NB4 (cell line): ENCODE data around the gene DPAGT1.

Experiments
- DNase-seq: peaks from one replicate; pipeline ENCODE4 v3.0.0; 2010; ENCODE audit warnings: low read depth
- H3K4me3 ChIP-seq: one replicate; pipeline ENCODE4 v1.5.1; 2011; ENCODE audit warnings: mild to moderate bottlenecking, low read depth, low read length, moderate library complexity
- CTCF ChIP-seq: IDR thresholded peaks from one replicate; pipeline ENCODE4 v1.5.1; 2012; ENCODE audit warnings: low read depth, low read length
- MYC ChIP-seq: IDR thresholded peaks from 2 replicates; pipeline ENCODE4 v1.6.1; 2011; ENCODE audit warnings: low read depth, low read length
- POLR2A ChIP-seq: IDR thresholded peaks from 2 replicates; pipeline ENCODE4 v1.6.1; 2011; ENCODE audit warnings: mild to moderate bottlenecking; ENCODE audit not compliant: insufficient read length; ENCODE audit errors: extremely low read depth
- TF ChIP-seq, protein P1 (sequence below): IDR thresholded peaks from 2 replicates; pipeline ENCODE4 v1.6.1; 2011; ENCODE audit warnings: low read depth, low read length

The DPAGT1 gene

DNA sequence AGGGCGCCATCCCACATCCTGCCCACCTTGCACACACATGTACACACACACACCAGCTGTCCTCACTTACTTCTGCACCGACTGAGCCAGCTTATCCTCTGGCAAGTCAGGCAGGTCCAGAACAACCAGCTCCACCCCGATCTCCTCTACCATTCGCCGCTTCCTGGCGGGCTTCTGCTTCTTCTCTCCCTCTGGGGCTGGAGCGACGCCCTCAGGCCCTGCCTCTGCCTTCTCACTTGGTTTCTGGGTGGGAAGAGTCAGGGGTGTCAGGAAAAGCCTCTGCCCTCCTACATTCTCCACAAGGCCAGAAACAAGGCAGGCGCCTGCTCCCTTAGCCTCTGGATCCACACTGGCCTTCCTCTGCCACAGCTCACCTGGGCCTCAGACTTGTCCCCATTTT, 53.0 kb downstream of the DPAGT1 start:
- TF ChIP-seq, protein P1, sequence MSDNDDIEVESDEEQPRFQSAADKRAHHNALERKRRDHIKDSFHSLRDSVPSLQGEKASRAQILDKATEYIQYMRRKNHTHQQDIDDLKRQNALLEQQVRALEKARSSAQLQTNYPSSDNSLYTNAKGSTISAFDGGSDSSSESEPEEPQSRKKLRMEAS: no peak
- TF ChIP-seq POLR2A (no peak), CTCF (no peak), MYC (no peak)
- DNase-seq: no peak
- H3K4me3 ChIP-seq: no peak overlapping the region

- H3K4me3 ChIP-seq: no peak overlapping the region
- no peak for TF ChIP-seq CTCF
- TF ChIP-seq MYC: no peak
- TF ChIP-seq, protein P1: no peak
- TF ChIP-seq POLR2A: no peak
- no peak for DNase-seq
Observed at GRCh38 chr11:119047205-119047604, 54.4 kb downstream of the DPAGT1 start.
